ENCODE measurements around the gene AGAP5.

- no peak for TF ChIP-seq RAD21 (IDR thresholded peaks at IDR 0.05 in 1 of 2, conservative IDR thresholded peaks at IDR 0.05 in 1 of 2; ENCODE audit: low read depth in 2 of 2, low read length in 2 of 2)
- TF ChIP-seq, protein P1, sequence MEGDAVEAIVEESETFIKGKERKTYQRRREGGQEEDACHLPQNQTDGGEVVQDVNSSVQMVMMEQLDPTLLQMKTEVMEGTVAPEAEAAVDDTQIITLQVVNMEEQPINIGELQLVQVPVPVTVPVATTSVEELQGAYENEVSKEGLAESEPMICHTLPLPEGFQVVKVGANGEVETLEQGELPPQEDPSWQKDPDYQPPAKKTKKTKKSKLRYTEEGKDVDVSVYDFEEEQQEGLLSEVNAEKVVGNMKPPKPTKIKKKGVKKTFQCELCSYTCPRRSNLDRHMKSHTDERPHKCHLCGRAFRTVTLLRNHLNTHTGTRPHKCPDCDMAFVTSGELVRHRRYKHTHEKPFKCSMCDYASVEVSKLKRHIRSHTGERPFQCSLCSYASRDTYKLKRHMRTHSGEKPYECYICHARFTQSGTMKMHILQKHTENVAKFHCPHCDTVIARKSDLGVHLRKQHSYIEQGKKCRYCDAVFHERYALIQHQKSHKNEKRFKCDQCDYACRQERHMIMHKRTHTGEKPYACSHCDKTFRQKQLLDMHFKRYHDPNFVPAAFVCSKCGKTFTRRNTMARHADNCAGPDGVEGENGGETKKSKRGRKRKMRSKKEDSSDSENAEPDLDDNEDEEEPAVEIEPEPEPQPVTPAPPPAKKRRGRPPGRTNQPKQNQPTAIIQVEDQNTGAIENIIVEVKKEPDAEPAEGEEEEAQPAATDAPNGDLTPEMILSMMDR (IDR thresholded peaks at IDR 0.05; ENCODE audit: control extremely low read depth in 1 of 3, insufficient read depth in 1 of 3, low read depth in 1 of 3, low read length in 3 of 3) = no peak
- no peak for TF ChIP-seq MAFK (IDR thresholded peaks at IDR 0.05; ENCODE audit: low read depth, low read length)
- TF ChIP-seq EZH2 (IDR thresholded peaks at IDR 0.05; ENCODE audit: low read depth, low read length, severe bottlenecking) = no peak
- TF ChIP-seq POLR2AphosphoS5 (IDR thresholded peaks at IDR 0.05; ENCODE audit: low read depth, low read length) = no peak
- TF ChIP-seq GABPA (IDR thresholded peaks at IDR 0.05; ENCODE audit: borderline replicate concordance, insufficient read depth, low read length) = no peak
- TF ChIP-seq PHF8 (conservative IDR thresholded peaks at IDR 0.05; ENCODE audit: low read depth, low read length) = no peak
- TF ChIP-seq SUZ12 (IDR thresholded peaks at IDR 0.05; ENCODE audit: low read length) = no peak
- no peak for TF ChIP-seq BCL11A (IDR thresholded peaks at IDR 0.05; ENCODE audit: low read depth in 2 of 2, low read length in 2 of 2)
- TF ChIP-seq EGR1 (IDR thresholded peaks at IDR 0.05; ENCODE audit: borderline replicate concordance, low read depth, low read length) = no peak
- no peak for TF ChIP-seq TCF12 (IDR thresholded peaks at IDR 0.05; ENCODE audit: low read depth, low read length)
Observed at GRCh38 chr10:73723516-73723915, 25.6 kb upstream of the AGAP5 start.
